WERI-Rb-1 (cell line): Measurements from ENCODE around the gene OR10K2.
"Not testable (repeated sequence)": the region's sequence is repeated elsewhere in the genome, so short reads cannot be mapped to it uniquely, and the experiment has no call there.

Source experiments
- DNase-seq: peaks from one replicate; pipeline ENCODE4 v3.0.0-alpha.2; 2020
- H3K27ac ChIP-seq: fragments of 250-450 bp; sonication (Bioruptor Pico); 2 replicates; pipeline ENCODE4 v1.5.1; 2020; ENCODE audit warnings: mild to moderate bottlenecking, moderate library complexity
- H3K27me3 ChIP-seq: fragments of 250-450 bp; sonication (Bioruptor Pico); 2 replicates; pipeline ENCODE4 v1.5.1; 2021; ENCODE audit warnings: mild to moderate bottlenecking, low read depth, moderate library complexity; ENCODE audit not compliant: insufficient read depth, severe bottlenecking
- H3K36me3 ChIP-seq: fragments of 250-450 bp; sonication (Bioruptor Pico); 2 replicates; pipeline ENCODE4 v1.5.1; 2020; ENCODE audit warnings: mild to moderate bottlenecking, moderate library complexity
- H3K4me3 ChIP-seq: 2 replicates; pipeline ENCODE4 v1.5.1; 2011; ENCODE audit warnings: low read depth, mild to moderate bottlenecking, control low read depth, low read length
- H3K9me3 ChIP-seq: fragments of 250-450 bp; sonication (Bioruptor Pico); 2 replicates; pipeline ENCODE4 v1.5.1; 2021; ENCODE audit warnings: mild to moderate bottlenecking, moderate library complexity; ENCODE audit not compliant: severe bottlenecking
- CTCF ChIP-seq: IDR thresholded peaks from 2 replicates; pipeline ENCODE4 v1.5.1; 2011; ENCODE audit warnings: low read depth, mild to moderate bottlenecking, control low read depth, inconsistent platforms, low read length

Gene OR10K2

GRCh38 chr1:158393476-158393875 is 32.6 kb downstream of the OR10K2 start:
- peaks cover 59% of the 10 kb centered on the region for H3K27me3 ChIP-seq
- H3K4me3 ChIP-seq: no peak overlapping the region
- no peaks in the 10 kb centered on the region for H3K9me3 ChIP-seq
- H3K27ac ChIP-seq: no peak overlapping the region
- no peak for TF ChIP-seq CTCF
- no peak for DNase-seq
- H3K36me3 ChIP-seq: no peaks in the 10 kb centered on the region

- Histone ChIP-seq H3K9me3 (peaks cover 7% of the 10 kb centered on the region), H3K4me3 (no peak overlapping the region), H3K27ac (no peak overlapping the region), H3K27me3 (peaks cover 41% of the 10 kb centered on the region), H3K36me3 (no peaks in the 10 kb centered on the region)
- DNase-seq: no peak
- TF ChIP-seq CTCF: no peak
These were observed 34.9 kb downstream of the OR10K2 start for GRCh38 chr1:158391099-158391498.

- H3K27ac ChIP-seq: no peak overlapping the region
- H3K36me3 ChIP-seq: no peaks in the 10 kb centered on the region
- peaks cover 7% of the 10 kb centered on the region for H3K9me3 ChIP-seq
- peaks cover 33% of the 10 kb centered on the region for H3K27me3 ChIP-seq
- no peak for TF ChIP-seq CTCF
- H3K4me3 ChIP-seq: no peak overlapping the region
- no peak for DNase-seq
These were observed 35.7 kb downstream of the OR10K2 start for GRCh38 chr1:158390331-158390730.

- H3K27me3 ChIP-seq: peaks cover 52% of the 10 kb centered on the region
- H3K9me3 ChIP-seq: peaks cover 8% of the 10 kb centered on the region
- no peak for TF ChIP-seq CTCF
- H3K36me3 ChIP-seq: no peaks in the 10 kb centered on the region
- no peak overlapping the region for H3K4me3 ChIP-seq
- no peak for DNase-seq
- H3K27ac ChIP-seq: no peak overlapping the region
These were observed 51.2 kb downstream of the OR10K2 start for GRCh38 chr1:158374860-158375259.

GRCh38 chr1:158374101-158374500 is 51.9 kb downstream of the OR10K2 start:
- H3K36me3 ChIP-seq, H3K27ac ChIP-seq, H3K9me3 ChIP-seq, DNase-seq, H3K4me3 ChIP-seq: not testable (repeated sequence)
- H3K27me3 ChIP-seq: peaks cover 48% of the 10 kb centered on the region

- Histone ChIP-seq H3K27me3 (peaks cover 49% of the 10 kb centered on the region), H3K27ac (no peak overlapping the region), H3K4me3 (no peak overlapping the region), H3K36me3 (no peaks in the 10 kb centered on the region), H3K9me3 (peaks cover 8% of the 10 kb centered on the region)
- no peak for DNase-seq
- TF ChIP-seq CTCF: no peak
These were observed 54.7 kb downstream of the OR10K2 start for GRCh38 chr1:158371188-158371953.
